Endometrial microvascular endothelial cells (primary cell): ENCODE measurements around the gene LMAN1. TPM values are rescaled to one million over a fixed set of nuclear protein-coding genes. Genes with fewer than 3 reads are reported as not detected.

Experiments used
- in situ Hi-C: cut with HindIII; loops from 2 replicates; pipeline ENCODE4 v1.10.0; 2017; ENCODE audit warnings: low sequenced_read_pairs, low pct_unique_long_range_greater_than_20kb; ENCODE audit errors: inconsistent ontology term
- total RNA-seq: library from RNA; depleted of rRNA; stranded (reverse); fragments of >200 nt; gene quantifications from one replicate; pipeline ENCODE4 v1.2.3, GENCODE V29; 2015; ENCODE audit errors: inconsistent ontology term

Gene LMAN1
- total RNA-seq, 1 donor from 2014 or later, result 118 TPM

DNA sequence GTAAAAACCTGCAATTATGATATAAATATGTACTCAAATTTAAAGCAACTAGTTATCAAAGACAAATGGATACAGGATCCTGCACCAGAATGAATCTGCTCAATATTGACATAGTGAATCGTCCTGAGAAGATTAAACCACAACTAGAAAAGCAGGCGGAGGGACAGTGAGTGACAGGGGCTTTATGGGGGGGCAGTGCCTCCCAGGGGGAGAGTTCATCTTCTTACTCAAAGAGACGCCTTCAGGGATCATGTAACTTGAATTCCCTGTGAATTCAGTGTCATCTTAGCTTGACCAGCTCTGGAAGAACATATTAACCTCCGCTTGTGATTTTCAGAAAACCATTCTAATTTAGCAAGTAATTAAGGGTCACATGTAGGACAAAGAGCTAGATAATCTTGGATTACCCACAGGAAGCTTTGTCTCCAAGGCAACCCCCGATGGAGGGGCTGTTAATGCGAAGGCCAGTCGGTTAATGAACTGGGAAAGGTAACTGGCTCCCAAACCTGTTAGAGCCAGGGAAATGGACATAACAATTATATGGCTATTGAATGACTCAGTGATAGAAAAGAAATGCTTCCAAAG lies 17.4 kb upstream of the LMAN1 start:
- in situ Hi-C loops, result no loop called here

DNA sequence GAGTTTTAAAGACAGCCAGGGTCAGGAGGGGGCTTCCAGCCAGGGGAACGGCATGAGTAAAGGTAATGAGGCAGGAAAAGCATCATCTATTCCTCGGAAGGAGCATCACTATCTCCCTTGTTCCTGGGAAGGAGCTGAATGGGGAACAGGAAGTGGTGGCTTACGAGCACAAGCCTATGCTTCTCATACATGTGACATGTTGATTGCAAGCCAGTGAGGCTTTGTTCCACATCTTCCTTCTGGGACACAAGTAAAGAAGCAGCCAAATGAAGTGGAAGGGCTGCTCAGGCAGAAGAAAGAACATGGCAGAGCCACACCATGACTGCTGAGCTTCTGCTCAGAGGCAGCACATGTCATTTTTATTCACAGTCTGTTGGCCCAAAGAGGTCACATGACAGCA lies 15.1 kb upstream of the LMAN1 start:
- in situ Hi-C loops, result no loop called here

DNA sequence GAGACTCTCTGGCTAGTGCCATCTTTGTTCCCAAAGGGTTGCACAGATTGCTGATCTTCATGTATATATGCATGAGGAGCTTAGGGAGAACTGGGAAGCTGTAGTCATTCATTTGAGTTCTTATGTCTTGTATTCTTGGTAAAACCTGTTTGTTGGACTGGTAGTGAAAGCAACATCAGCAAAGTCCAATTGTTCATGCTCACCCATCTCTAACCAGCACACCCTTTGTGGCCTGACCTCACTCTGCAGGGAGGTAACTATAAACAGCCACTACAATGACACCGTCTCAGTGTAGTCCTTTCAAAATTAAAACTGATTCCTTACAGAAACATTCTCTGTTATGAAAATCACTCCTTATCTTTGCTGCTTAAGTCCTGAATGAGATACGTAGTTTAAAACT lies 13.9 kb upstream of the LMAN1 start:
- in situ Hi-C loops, result no loop called here

DNA sequence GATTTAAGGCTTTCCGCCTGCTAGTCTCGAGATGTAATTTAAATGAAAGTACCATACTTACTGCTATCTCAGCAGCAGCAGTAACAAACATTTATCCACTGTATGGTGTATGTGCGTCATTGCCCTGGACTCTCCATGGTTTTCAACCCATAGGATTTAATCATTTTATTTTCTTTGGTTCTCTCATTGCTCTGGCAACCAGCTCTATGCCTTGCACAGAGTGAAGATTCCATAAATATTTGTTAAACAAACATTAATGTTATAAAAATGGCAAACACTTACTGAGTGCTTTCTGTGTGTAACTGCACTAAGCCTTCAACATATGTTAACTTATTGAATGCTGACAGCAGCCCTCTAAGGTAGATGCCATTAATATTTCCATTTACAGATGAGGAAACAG lies 1.3 kb upstream of the LMAN1 start:
- in situ Hi-C loops, result no loop called here

DNA sequence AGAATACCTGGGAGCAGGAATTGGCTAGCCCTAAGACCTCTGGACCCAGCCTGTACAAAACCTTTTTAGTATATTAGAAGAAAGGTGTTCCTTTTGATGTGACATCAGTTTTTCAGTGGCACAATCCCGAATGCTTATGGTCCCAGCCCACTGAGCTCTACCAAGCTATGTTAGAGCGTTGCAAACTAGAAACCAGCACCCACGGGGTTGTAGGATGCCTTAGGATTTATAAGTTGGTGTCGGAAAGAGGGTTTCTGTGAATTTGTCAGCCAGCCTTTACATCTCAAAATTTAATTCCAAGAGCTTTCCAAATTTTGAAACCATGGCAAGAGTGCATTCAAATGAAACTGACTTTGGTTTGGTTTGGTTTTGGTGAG lies 499 bp upstream of the LMAN1 start:
- in situ Hi-C loops, result no loop called here

DNA sequence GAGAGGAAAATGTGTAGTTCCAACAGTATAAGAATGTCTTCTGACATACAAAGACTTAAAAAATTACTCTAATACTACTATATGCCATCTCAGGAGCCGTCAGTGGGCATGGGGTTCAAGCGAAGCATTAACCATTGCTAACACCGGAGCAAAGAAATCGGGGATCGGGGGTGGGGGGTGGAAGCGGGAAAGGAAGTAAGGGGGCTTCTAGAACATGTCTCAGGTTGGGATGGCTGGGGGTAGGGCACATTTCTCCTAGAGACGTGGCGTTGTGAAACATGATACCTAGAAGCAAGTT lies 702 bp downstream of the LMAN1 start:
- in situ Hi-C loops, result no loop called here

DNA sequence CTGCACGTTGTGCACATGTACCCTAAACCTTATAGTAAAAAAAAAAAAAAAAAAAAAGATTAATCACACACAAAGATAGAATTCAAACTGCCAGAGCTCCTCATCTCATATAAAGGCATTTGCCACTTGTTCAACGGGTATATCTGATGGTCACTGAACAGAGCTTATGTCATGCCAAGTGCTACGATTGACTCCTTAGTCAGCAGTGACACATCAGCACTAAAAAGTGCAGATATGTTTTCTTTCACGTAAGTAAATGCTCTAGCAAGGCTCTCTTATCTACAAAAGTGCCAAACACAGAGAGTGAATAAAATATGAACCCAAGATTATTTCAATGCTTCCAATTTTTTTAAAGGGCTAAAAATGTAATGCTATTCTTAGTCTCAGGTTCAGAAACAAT lies 1.1 kb downstream of the LMAN1 start:
- in situ Hi-C loops, result no loop called here

DNA sequence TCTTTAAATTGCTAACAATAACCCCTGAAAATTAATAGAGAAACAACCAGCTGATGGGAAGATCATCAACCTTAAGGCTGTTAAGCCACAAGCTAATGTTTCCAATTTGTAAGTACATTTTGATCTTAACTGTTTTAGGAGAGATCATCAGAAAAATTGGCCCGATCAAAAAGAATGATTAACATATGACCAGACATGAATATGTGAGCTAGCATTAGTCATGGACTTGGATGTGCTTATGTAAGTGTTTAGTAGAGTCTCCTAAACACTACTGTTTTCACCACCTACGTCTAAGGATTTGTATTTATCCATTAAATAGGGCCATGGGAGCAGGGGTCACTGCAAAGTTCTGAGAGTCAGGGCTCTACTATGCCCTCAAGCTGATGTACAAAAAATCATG lies 4.3 kb downstream of the LMAN1 start:
- in situ Hi-C loops, result no loop called here

DNA sequence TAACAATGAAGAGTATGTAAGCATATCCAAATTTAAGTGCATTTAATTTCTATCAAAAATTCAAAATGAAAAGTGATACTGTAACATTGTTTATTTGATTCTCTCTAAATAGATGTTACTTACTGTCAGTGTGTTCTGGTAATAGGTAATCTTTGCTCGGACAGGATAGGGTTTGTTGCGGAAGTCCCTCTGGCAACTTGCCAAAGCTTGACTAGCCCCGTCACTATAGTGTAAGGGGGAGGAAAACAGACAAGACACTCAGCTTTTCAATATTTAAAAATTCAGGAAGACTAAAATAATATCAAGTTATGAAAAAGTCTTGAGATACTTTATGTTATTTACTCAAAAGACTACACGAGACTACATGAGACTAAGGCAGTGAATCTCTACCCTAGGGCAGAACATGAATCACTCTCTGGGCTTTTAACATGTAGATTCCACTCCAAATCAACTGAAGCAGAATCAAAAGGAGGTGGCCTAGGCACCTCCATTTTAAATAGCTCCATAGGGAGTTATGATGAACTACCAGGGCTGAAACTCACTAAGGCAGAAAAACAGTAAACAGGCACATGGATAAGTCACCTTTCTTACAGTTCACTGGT lies 5.9 kb downstream of the LMAN1 start:
- in situ Hi-C loops, result no loop called here

DNA sequence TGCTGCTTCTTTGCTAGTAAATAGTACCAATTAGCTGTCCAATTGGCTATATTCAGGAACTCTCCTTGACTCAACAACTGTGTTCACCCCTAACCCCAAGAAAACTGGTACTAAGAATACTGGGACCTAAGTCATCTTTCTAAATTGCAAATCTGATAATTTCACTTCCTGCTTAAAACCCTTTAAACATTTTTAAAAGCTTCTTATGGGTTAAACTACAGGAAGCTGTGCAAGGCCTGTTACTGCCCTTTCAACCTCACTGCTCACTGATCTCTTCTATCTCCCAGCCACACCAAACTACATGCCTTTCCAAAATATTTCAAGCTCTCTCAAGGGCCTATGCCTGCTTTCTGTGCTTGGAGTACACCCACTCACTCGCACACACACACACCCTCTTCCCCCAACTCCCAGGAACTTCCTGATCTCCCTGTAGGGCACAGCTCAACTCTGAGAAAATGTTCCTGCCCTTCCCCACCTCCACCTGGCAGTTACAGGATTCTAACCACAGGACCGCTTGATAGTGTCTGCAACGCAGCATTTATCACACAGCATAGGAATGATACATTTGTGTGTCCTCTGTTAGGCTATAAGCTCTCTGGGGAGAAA lies 6.7 kb downstream of the LMAN1 start:
- in situ Hi-C loops, result no loop called here

DNA sequence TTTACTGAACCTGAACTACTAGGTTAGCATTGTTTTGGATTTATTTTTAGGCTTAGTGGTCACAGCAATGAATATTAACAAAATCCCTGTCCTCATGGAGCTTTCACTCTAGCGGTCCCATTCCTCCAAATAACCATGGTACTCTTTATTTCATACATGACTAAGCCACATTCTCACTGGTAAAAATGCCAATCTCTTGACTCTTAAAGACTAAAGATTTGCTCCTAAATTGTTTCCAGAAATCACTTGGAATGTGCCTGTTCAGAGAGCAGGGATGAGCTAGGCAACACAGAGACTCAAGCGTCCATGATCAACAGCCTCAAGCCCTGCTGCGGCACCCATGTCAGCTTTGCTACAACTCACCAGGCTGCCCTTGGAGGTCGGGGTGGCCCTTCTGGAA lies 13.5 kb downstream of the LMAN1 start:
- in situ Hi-C loops, result no loop called here

DNA sequence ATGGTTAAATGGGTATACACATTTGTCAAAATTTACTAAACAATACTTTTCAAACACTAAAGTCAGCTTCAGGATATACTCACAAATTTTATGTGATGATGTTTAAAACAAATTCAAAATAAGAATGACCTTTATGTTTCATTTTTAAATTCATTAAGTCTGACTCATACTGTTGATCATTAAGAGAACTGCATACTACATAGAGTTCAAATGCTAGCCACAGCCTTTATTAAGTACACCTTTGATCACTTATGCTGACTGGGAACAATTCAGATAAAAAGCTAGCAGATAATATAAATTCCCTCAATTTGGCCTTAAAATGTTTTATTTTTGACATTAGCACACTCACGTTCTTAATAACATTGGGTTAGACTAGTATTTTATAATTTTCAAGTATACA lies 14.1 kb downstream of the LMAN1 start:
- in situ Hi-C loops, result no loop called here

DNA sequence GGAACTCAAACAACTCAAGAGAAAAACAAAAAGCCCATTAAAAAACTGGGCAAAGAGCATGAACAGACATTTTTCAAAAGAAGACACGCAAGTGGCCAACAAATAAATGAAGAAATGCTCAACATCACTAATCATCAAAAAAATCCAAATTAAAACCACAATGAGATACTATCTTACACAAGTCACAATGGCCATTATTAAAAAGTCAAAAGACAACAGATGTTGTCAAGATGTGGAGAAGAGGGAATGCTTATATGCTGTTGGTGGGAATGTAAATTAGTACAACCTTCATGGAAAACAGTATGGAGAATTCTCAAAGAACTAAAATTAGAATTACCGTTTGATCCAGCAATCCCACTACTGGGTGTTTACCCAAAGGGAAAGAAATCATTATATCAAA lies 15.1 kb downstream of the LMAN1 start:
- in situ Hi-C loops, result no loop called here

DNA sequence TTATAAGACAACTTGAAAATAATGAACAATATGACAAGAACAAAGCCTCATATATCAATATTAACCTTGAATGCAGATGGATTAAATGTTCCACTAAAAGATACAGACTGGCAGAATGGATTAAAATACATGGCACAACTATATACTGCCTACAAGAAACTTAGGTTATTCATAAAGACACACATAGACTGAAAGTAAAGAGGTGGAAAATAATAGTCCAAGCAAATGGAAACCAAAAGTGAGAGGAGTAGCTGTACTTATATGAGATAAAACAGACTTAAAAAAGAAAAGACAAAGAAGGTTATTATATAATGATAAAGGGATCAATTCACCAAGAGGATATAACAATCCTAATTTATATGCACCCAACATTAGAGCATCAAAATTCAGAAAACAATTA lies 18.2 kb downstream of the LMAN1 start:
- in situ Hi-C loops, result no loop called here

DNA sequence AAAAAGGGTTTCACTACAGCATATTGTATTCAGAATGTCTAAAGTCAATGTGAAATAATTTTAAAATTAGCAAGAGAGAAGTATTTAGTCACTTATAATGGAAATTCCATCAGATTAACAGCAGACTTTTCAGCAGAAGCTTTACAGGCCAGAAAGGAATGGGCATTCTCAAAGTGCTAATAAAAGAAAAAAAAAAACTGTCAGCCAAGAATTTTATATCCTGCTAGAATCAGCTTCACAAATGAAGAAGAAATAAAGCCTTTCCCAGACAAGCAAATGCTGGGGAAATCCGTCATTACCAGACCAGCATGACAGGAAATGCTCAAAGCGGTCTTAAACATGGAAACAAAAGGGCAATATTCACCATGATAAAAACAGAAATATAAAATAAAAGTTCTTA lies 18.8 kb downstream of the LMAN1 start:
- in situ Hi-C loops, result no loop called here

DNA sequence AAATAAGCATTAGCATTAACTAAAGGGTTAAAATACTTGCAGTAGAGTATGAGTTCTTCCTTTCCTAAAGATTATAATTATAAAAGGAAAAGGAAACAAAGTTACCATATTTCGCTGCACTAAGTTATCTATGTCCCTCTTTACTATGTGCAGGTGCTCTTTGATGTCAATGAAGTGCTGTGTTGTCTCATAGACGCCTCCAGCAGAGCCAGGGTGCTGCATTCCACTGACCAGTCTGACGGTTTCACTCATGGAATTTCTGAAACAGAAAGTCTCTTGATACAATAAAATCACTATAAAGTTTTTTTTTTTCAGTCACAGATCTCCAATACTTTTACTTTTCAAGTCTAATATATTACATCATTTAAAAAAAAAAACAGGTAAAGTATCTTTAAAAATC lies 26.1 kb downstream of the LMAN1 start:
- in situ Hi-C loops, result no loop called here

DNA sequence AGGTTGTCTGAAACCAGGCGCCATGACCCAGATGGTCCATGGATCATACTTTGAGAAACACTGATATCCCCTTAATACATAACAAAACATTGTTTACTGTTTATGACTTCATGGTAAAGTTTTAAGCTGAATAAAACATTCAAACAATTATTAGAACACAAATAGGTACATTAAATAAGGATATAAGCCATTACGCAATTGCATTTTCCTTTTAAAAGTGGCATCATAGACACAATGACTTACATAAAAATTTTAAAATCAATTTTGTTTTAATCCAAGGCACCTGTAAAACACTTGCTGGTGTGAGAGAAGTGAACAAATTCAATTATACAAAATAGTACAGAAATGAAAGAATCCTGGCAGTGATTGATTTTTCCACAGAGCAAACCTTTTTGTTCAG lies 30.4 kb downstream of the LMAN1 start:
- in situ Hi-C loops, result no loop called here

DNA sequence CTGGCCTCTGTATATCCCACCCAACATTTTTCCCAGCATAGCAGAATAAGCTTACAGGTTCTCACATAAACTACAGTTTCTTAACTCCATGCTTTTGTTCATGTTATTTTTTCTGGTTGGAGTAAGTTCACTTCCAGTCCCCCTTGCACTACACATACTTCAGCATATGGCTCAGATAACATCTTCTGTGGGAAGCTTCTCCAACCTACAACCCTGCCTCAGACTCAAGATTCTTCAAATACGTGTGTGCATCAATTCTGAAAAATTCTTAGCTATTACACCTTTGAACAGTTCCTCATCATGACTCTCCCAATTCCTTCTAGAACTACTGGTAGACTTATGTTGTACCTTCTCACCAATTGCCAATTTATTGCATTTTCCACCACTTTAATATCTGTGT lies 33.1 kb downstream of the LMAN1 start:
- in situ Hi-C loops, result no loop called here

DNA sequence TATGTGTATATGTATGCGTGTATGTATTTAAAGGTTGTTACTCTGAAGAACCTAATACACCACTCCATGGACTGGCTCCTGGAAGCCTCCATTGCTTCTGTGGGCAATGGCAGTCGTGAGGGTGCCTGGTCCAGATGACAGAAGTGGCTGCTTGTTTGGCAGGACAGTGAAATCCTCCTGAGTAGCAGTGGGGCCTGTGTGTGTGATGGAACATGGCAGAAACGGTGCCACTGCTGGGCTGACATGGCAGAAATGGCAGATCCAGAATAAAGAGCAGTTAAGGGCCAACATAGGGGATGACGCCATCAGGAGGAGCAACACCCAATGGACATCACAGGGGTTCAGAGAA lies 34.5 kb downstream of the LMAN1 start:
- in situ Hi-C loops, result no loop called here

DNA sequence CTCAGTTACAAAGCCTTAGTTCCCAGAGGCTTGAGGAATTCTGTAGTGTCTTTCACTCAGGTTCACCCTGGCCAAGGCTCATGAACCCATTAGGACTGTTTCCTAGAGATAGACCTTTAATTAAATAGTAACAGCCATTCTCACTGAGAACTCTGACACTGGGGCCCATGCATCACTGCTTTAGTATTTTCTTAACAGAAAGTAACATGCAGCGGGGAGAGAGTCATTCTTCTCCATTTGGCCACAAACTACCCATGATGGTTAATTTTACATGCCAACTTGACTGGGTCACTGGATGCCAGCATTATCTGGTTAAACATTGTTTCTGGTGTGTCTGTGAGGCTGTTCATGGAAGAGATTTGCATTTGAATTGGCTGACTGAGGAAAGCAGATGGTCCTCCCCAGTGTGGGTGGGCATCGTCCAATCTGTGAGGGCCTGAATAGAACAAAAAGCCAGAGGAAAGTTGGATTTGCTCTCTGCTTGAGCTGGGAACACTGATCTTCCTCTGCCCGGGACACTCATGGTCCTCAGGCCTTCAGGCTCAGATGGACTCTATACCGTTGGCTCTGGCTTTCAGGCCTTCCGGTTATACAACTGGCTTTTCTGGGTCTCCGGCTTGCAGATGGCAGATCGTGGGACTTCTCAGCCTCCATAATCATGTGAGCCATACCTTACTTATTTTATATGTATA lies 35.0 kb downstream of the LMAN1 start:
- in situ Hi-C loops, result no loop called here
